ENCODE results near the gene ZSWIM5. TPM values are rescaled to one million over a fixed set of nuclear protein-coding genes. Genes with fewer than 3 reads are reported as not detected.
"Not testable (repeated sequence)": the region's sequence is repeated elsewhere in the genome, so short reads cannot be mapped to it uniquely, and the experiment has no call there.

The ZSWIM5 gene
- polyA plus RNA-seq, 1 experiment: 0.15 TPM

GRCh38 chr1:45095450-45095849 is 111.0 kb downstream of the ZSWIM5 start:
- no peaks in the 10 kb centered on the region for H3K27me3 ChIP-seq (ENCODE audit: control insufficient read depth, insufficient read depth, low read length)
- H3K4me3 ChIP-seq (ENCODE audit: low read depth, low read length): no peak overlapping the region
- H3K36me3 ChIP-seq (ENCODE audit: control insufficient read depth, insufficient read depth, low read length): no peaks in the 10 kb centered on the region
- ChIA-PET CTCF (no interaction called here), POLR2A (no interaction called here)
- TF ChIP-seq CTCF (IDR thresholded peaks at IDR 0.05; ENCODE audit: insufficient read depth, low read depth, low read length): no peak
- no peak for DNase-seq (ENCODE audit: low read depth)

- CTCF ChIA-PET; DNase-seq (ENCODE audit: low read depth); H3K4me3 ChIP-seq (ENCODE audit: low read depth, low read length); H3K36me3 ChIP-seq (ENCODE audit: control insufficient read depth, insufficient read depth, low read length); POLR2A ChIA-PET; H3K27me3 ChIP-seq (ENCODE audit: control insufficient read depth, insufficient read depth, low read length): not testable (repeated sequence)
Observed at GRCh38 chr1:45094371-45094770, 112.0 kb downstream of the ZSWIM5 start.

- no peak for TF ChIP-seq CTCF (IDR thresholded peaks at IDR 0.05; ENCODE audit: insufficient read depth, low read depth, low read length)
- no peak overlapping the region for H3K4me3 ChIP-seq (ENCODE audit: low read depth, low read length)
- POLR2A ChIA-PET: interaction anchor here (0.5 kb wide), 1 partner anchor 276 kb away, joined by 3 read pairs; no protein-coding TSS in a partner anchor
- H3K27me3 ChIP-seq (ENCODE audit: control insufficient read depth, insufficient read depth, low read length): no peaks in the 10 kb centered on the region
- no peaks in the 10 kb centered on the region for H3K36me3 ChIP-seq (ENCODE audit: control insufficient read depth, insufficient read depth, low read length)
- CTCF ChIA-PET: no interaction called here
- DNase-seq (ENCODE audit: low read depth): no peak
Observed at GRCh38 chr1:45093334-45093733, 113.1 kb downstream of the ZSWIM5 start.

- CTCF ChIA-PET: no interaction called here
- Histone ChIP-seq H3K27me3 (ENCODE audit: control insufficient read depth, insufficient read depth, low read length) (no peaks in the 10 kb centered on the region), H3K36me3 (ENCODE audit: control insufficient read depth, insufficient read depth, low read length) (no peaks in the 10 kb centered on the region), H3K4me3 (ENCODE audit: low read depth, low read length) (no peak overlapping the region)
- no peak for DNase-seq (ENCODE audit: low read depth)
- POLR2A ChIA-PET: no interaction called here
- TF ChIP-seq CTCF (IDR thresholded peaks at IDR 0.05; ENCODE audit: insufficient read depth, low read depth, low read length): no peak
Observed at GRCh38 chr1:45089711-45090110, 116.7 kb downstream of the ZSWIM5 start.

- no peak for TF ChIP-seq CTCF (IDR thresholded peaks at IDR 0.05; ENCODE audit: insufficient read depth, low read depth, low read length)
- 0 out of 2 replicates have a peak, but pooled peaks cover 3% of the 10 kb centered on the region for H3K27me3 ChIP-seq (ENCODE audit: control insufficient read depth, insufficient read depth, low read length)
- no peaks in the 10 kb centered on the region for H3K36me3 ChIP-seq (ENCODE audit: control insufficient read depth, insufficient read depth, low read length)
- ChIA-PET POLR2A (no interaction called here), CTCF (no interaction called here)
- no peak overlapping the region for H3K4me3 ChIP-seq (ENCODE audit: low read depth, low read length)
- no peak for DNase-seq (ENCODE audit: low read depth)
Observed at GRCh38 chr1:45084562-45084961, 121.8 kb downstream of the ZSWIM5 start.

GRCh38 chr1:45079533-45079932 is 126.9 kb downstream of the ZSWIM5 start:
- CTCF ChIA-PET: no interaction called here
- 0 out of 2 replicates have a peak, but pooled peaks cover 3% of the 10 kb centered on the region for H3K27me3 ChIP-seq (ENCODE audit: control insufficient read depth, insufficient read depth, low read length)
- TF ChIP-seq CTCF (IDR thresholded peaks at IDR 0.05; ENCODE audit: insufficient read depth, low read depth, low read length): no peak
- no peak overlapping the region for H3K4me3 ChIP-seq (ENCODE audit: low read depth, low read length)
- DNase-seq (ENCODE audit: low read depth): no peak
- POLR2A ChIA-PET: no interaction called here
- no peaks in the 10 kb centered on the region for H3K36me3 ChIP-seq (ENCODE audit: control insufficient read depth, insufficient read depth, low read length)

- CTCF ChIA-PET; H3K36me3 ChIP-seq (ENCODE audit: control insufficient read depth, insufficient read depth, low read length); DNase-seq (ENCODE audit: low read depth); H3K27me3 ChIP-seq (ENCODE audit: control insufficient read depth, insufficient read depth, low read length); POLR2A ChIA-PET; H3K4me3 ChIP-seq (ENCODE audit: low read depth, low read length): not testable (repeated sequence)
Observed at GRCh38 chr1:45076959-45077358, 129.4 kb downstream of the ZSWIM5 start.
